Stimulated activated CD4-positive, alpha-beta T cell treated with anti-CD3 and anti-CD28 coated beads, Interleukin-1b, Interleukin-23, amount 100 ng/mL, for 24 hours (primary cell): ENCODE results near the gene LHX3.
"Not testable (repeated sequence)": the region's sequence is repeated elsewhere in the genome, so short reads cannot be mapped to it uniquely, and the experiment has no call there.

Experiments
- DNase-seq, 4 experiments: peaks; one replicate each; pipeline ENCODE4 v3.0.0-alpha.2; 2020; ENCODE audit warnings: low read depth in 4 of 4, low spot score in 1 of 4

The LHX3 gene

GRCh38 chr9:136242248-136242647 lies 37.3 kb upstream of the LHX3 start:
- no peak for DNase-seq

GRCh38 chr9:136241542-136241941 lies 36.6 kb upstream of the LHX3 start:
- DNase-seq: no peak

GRCh38 chr9:136240941-136241340 lies 36.0 kb upstream of the LHX3 start:
- DNase-seq: no peak

GRCh38 chr9:136239983-136240330 lies 35.0 kb upstream of the LHX3 start:
- DNase-seq: no peak

- DNase-seq: no peak
Observed at GRCh38 chr9:136239135-136239982, 34.4 kb upstream of the LHX3 start.

GRCh38 chr9:136238342-136238732 lies 33.4 kb upstream of the LHX3 start:
- DNase-seq: no peak

GRCh38 chr9:136237486-136238341 lies 32.8 kb upstream of the LHX3 start:
- no peak for DNase-seq

GRCh38 chr9:136236471-136237410 lies 31.8 kb upstream of the LHX3 start:
- DNase-seq: not testable (repeated sequence)

- DNase-seq: no peak
Observed at GRCh38 chr9:136235709-136236455, 31.0 kb upstream of the LHX3 start.

- DNase-seq: no peak
Observed at GRCh38 chr9:136235171-136235570, 30.2 kb upstream of the LHX3 start.

GRCh38 chr9:136234597-136234996 lies 29.7 kb upstream of the LHX3 start:
- no peak for DNase-seq

- DNase-seq: no peak
Observed at GRCh38 chr9:136233868-136234267, 28.9 kb upstream of the LHX3 start.

- DNase-seq: no peak
Observed at GRCh38 chr9:136233411-136233810, 28.5 kb upstream of the LHX3 start.

GRCh38 chr9:136232969-136233368 lies 28.0 kb upstream of the LHX3 start:
- DNase-seq: no peak

GRCh38 chr9:136231478-136232297 lies 26.8 kb upstream of the LHX3 start:
- no peak for DNase-seq

- no peak for DNase-seq
Observed at GRCh38 chr9:136230773-136231172, 25.8 kb upstream of the LHX3 start.

GRCh38 chr9:136230365-136230764 lies 25.4 kb upstream of the LHX3 start:
- DNase-seq: no peak

- no peak for DNase-seq
Observed at GRCh38 chr9:136229096-136230065, 24.5 kb upstream of the LHX3 start.
